K562 (cell line): Measurements from ENCODE around the gene RALY. TPM values are rescaled to one million over a fixed set of nuclear protein-coding genes. Genes with fewer than 3 reads are reported as not detected.

ENCODE experiments used
- ATAC-seq: fragments of 200-7000 bp; cut with Tn5 transposase; 3 replicates; pipeline ENCODE4 v1.9.1; 2020; ENCODE audit warnings: moderate library complexity
- BruUV-seq: library from RNA; stranded (reverse); fragments of 400-500 nt; replicated peaks from 2 replicates; lab custom pipeline; 2021; lab: Mats Ljungman, UMichigan
- CTCF ChIA-PET: fragments of 300-600 bp; formaldehyde crosslinking; extraction: SDS; loops from one replicate; lab custom pipeline; 2021; ENCODE audit warnings: low intra/inter-chr PET ratio; lab: Yijun Ruan, JAX
- POLR2A ChIA-PET: fragments of 300-600, 350-650 bp; sonication (Branson Sonifier 250); formaldehyde crosslinking; extraction: SDS; loops from one replicate; lab custom pipeline; 2021; ENCODE audit warnings: antibody characterized with exemption, inconsistent platforms; lab: Yijun Ruan, JAX
- DNase-seq, 4 experiments: peaks; one replicate each; pipeline versions ENCODE4 v3.0.0 to v3.0.0-alpha.2; 2011 to 2018; ENCODE audit warnings: low spot score in 3 of 4, mixed read lengths in 3 of 4; ENCODE audit errors: extremely low read depth in 1 of 4
- FAIRE-seq: peaks from 2 replicates; lab custom pipeline; 2011; peaks lifted over from hg19 to GRCh38; lab: Jason Lieb, UNC
- H2AFZ ChIP-seq: 2 replicates; pipeline ENCODE4 v1.6.0; 2011; ENCODE audit warnings: low read depth, low read length, control low read depth, inconsistent platforms
- H3K27ac ChIP-seq: fragments of 200-600 bp; 3 replicates; pipeline ENCODE4 v1.8.0; 2011; ENCODE audit warnings: low read depth, mild to moderate bottlenecking, control low read depth, inconsistent platforms, low read length, moderate library complexity, mixed read lengths; ENCODE audit errors: extremely low read depth
- H3K27me3 ChIP-seq, 2 experiments: fragments of 300-600 bp in 1 of 2; 2 replicates in 1 of 2; 3 replicates in 1 of 2; pipeline versions ENCODE4 v1.6.0 to v1.8.0; 2011; ENCODE audit warnings: inconsistent platforms in 2 of 2, low read length in 2 of 2, mild to moderate bottlenecking in 1 of 2, mixed read lengths in 1 of 2, moderate library complexity in 1 of 2; ENCODE audit not compliant: control insufficient read depth in 2 of 2, insufficient read depth in 2 of 2
- H3K36me3 ChIP-seq: fragments of 300-600 bp; 3 replicates; pipeline ENCODE4 v1.8.0; 2011; ENCODE audit warnings: mild to moderate bottlenecking, low read length, inconsistent platforms; ENCODE audit not compliant: control insufficient read depth, insufficient read depth
- H3K4me1 ChIP-seq, 2 experiments: fragments of 200-600 bp in 1 of 2; replicated peaks in 1 of 2; 2 replicates in 1 of 2; 3 replicates in 1 of 2; pipeline versions ENCODE4 v1.5.1 to v1.8.0; 2011; ENCODE audit warnings: inconsistent platforms in 2 of 2, low read length in 2 of 2, mild to moderate bottlenecking in 1 of 2, mixed read lengths in 1 of 2, moderate library complexity in 1 of 2; ENCODE audit not compliant: control insufficient read depth in 2 of 2, insufficient read depth in 2 of 2
- H3K4me2 ChIP-seq: 2 replicates; pipeline ENCODE4 v1.6.1; 2011; ENCODE audit warnings: low read length, control low read depth, inconsistent platforms, mixed read lengths; ENCODE audit not compliant: insufficient read depth
- H3K4me3 ChIP-seq: fragments of 200-600 bp; sonication (generic), shearing (Covaris generic); 2 replicates; pipeline ENCODE4 v1.5.1; 2016; ENCODE audit warnings: control low read depth, inconsistent platforms
- H3K79me2 ChIP-seq: fragments of 200-600 bp; 3 replicates; pipeline ENCODE4 v1.8.0; 2011; ENCODE audit warnings: low read length, inconsistent platforms; ENCODE audit not compliant: control insufficient read depth, insufficient read depth
- H3K9ac ChIP-seq, 2 experiments: 2 replicates each; pipeline versions ENCODE4 v1.6.0 to v1.6.1; 2011; ENCODE audit warnings: low read depth in 2 of 2, low read length in 2 of 2, control low read depth in 1 of 2, inconsistent platforms in 1 of 2, mild to moderate bottlenecking in 1 of 2, mixed read lengths in 1 of 2; ENCODE audit not compliant: insufficient read depth in 1 of 2
- H3K9me1 ChIP-seq: one replicate; pipeline ENCODE4 v1.6.0; 2011; ENCODE audit warnings: inconsistent platforms, mild to moderate bottlenecking, low read length, moderate library complexity; ENCODE audit not compliant: control insufficient read depth, insufficient read depth
- H3K9me3 ChIP-seq: replicated peaks from 2 replicates; pipeline ENCODE4 v1.5.1; 2011; ENCODE audit warnings: low read depth, low read length, inconsistent platforms; ENCODE audit not compliant: control insufficient read depth, insufficient read depth
- H4K20me1 ChIP-seq: replicated peaks from 2 replicates; pipeline ENCODE4 v1.6.1; 2011; ENCODE audit warnings: low read length, inconsistent platforms, mixed read lengths; ENCODE audit not compliant: control insufficient read depth, insufficient read depth
- CBX2 ChIP-seq: fragments of 200-600 bp; sonication (generic); IDR thresholded peaks from one replicate; pipeline ENCODE4 v1.6.1; 2012; ENCODE audit warnings: mild to moderate bottlenecking, low read length, inconsistent platforms; ENCODE audit not compliant: insufficient read depth, poor library complexity, severe bottlenecking
- EP300 ChIP-seq: IDR thresholded peaks from 2 replicates; pipeline ENCODE4 v1.6.1; 2012; ENCODE audit warnings: low read length, improper control_type of control experiment
- HCFC1 ChIP-seq: IDR thresholded peaks from 2 replicates; pipeline ENCODE4 v1.6.1; 2012; ENCODE audit warnings: low read depth, low read length, improper control_type of control experiment
- HDGF ChIP-seq: fragments of 450-650 bp; IDR thresholded peaks from 2 replicates; pipeline ENCODE4 v1.6.1; 2016
- KLF6 ChIP-seq: fragments of 250-450 bp; sonication (Bioruptor Pico); IDR thresholded peaks from 2 replicates; pipeline ENCODE4 v1.4.0; 2020; ENCODE audit warnings: mild to moderate bottlenecking, moderate library complexity, borderline replicate concordance
- NUFIP1 ChIP-seq: fragments of 450-650 bp; IDR thresholded peaks from 2 replicates; pipeline ENCODE4 v1.6.1; 2018; ENCODE audit not compliant: partially characterized antibody
- PREB ChIP-seq: sonication (generic); formaldehyde crosslinking; IDR thresholded peaks from 2 replicates; pipeline ENCODE4 v1.8.1; 2023; ENCODE audit warnings: mild to moderate bottlenecking, missing genetic modification reagents
- RAD51 ChIP-seq: fragments of 450-650 bp; IDR thresholded peaks from 2 replicates; pipeline ENCODE4 v1.7.1; 2016; ENCODE audit warnings: low read depth, mild to moderate bottlenecking, borderline replicate concordance
- TCFL5 ChIP-seq: fragments of 250-450 bp; sonication (Bioruptor Pico); conservative IDR thresholded peaks from 2 replicates; pipeline ENCODE4 v1.6.1; 2021; ENCODE audit warnings: mild to moderate bottlenecking, moderate library complexity, matching md5 sums
- VEZF1 ChIP-seq: fragments of 200-800 bp; sonication (Bioruptor generic); IDR thresholded peaks from 2 replicates; pipeline ENCODE4 v1.6.1; 2017; ENCODE audit warnings: missing genetic modification characterization, missing compliant biosample characterization
- WGBS: fragments of 100-300 bp; shearing (Covaris generic); methylation state at CpG from one replicate; pipeline ENCODE4 v1.1.6; 2016; ENCODE audit warnings: low coverage, mixed read lengths; ENCODE audit not compliant: insufficient coverage; ENCODE audit errors: missing lambda C conversion rate; 5-methylcytosine and 5-hydroxymethylcytosine counted together
- in situ Hi-C: fragments of 300-500 bp; cut with MboI; formaldehyde crosslinking; loops from 4 replicates; pipeline ENCODE4 v1.15.0; 2018; ENCODE audit warnings: inconsistent platforms, mixed read lengths
- intact Hi-C: fragments of 100-400 bp; cut with micrococcal nuclease; formaldehyde crosslinking; loops from 2 replicates; pipeline ENCODE4 v1.14.2; 2022
- polyA plus RNA-seq, 8 experiments: library from polyadenylated mRNA; depleted of rRNA in 4 of 8; stranded (reverse) in 5 of 8; unstranded in 3 of 8; fragments of >200 nt; fragmentation: Nextera tagmentation in 2 of 8; fragmentation: Illumina TruSeq in 1 of 8; extraction: Ambion mirVana in 2 of 8; extraction: Trizol in 1 of 8; gene quantifications; 2 replicates each; pipeline versions ENCODE4 v1.2.1 to v1.2.3, GENCODE V29; 2011 to 2014; ENCODE audit warnings: inconsistent platforms in 1 of 8, missing spikeins in 1 of 8
- total RNA-seq, 7 experiments: library from RNA; depleted of rRNA in 6 of 7; stranded (reverse); fragments of >200 nt in 6 of 7; fragmentation: Illumina TruSeq in 2 of 7; extraction: Trizol in 2 of 7; gene quantifications; 2 replicates each; pipeline versions ENCODE4 v1.2.1 to v1.2.3, GENCODE V29; 2011 to 2021; ENCODE audit warnings: low replicate concordance in 1 of 7

The RALY gene
- total and polyA plus RNA-seq, 9 of the 15 experiments (the other 6 are each of a cell fraction or from before 2014, with no cell fraction given), result 0.80 to 207 (median 128) TPM

- DNase-seq (no peak), FAIRE-seq (no peak), ATAC-seq (no peak)
- POLR2A ChIA-PET, result interaction anchor here (0.6 to 1.2 kb wide), 3 partner anchors 27 to 149 kb away, joined by 3 to 7 read pairs (median 4); no protein-coding TSS in a partner anchor
- H3K27ac ChIP-seq, result no peak overlapping the region
- BruUV-seq, result no TSS peak
- H3K9me3 ChIP-seq, result 0 out of 2 replicates have a peak, but pooled peaks cover 2% of the 10 kb centered on the region
- CTCF ChIA-PET, result no interaction called here
- no peaks in the 10 kb centered on the region for H3K79me2 ChIP-seq
- H2AFZ ChIP-seq, result no peak overlapping the region
- 5% methylated on average over 3 of the region's 3 CpGs for WGBS
- no peak overlapping the region for H3K4me3 ChIP-seq
- in situ Hi-C loops, result no loop called here
- H3K9ac ChIP-seq, result no peak overlapping the region
- H3K9me1 ChIP-seq, result no peaks in the 10 kb centered on the region
- TF ChIP-seq NUFIP1 (no peak), VEZF1 (CRISPR knock-in tag) (no peak), RAD51 (no peak), HDGF (no peak), PREB (CRISPR knock-in tag) (no peak), CBX2 (no peak), HCFC1 (no peak), TCFL5 (CRISPR knock-in tag) (no peak), KLF6 (CRISPR knock-in tag) (no peak), EP300 (no peak)
- H3K36me3 ChIP-seq, result no peaks in the 10 kb centered on the region
- H3K27me3 ChIP-seq, result peaks cover 24 to 27% of the 10 kb centered on the region in 2 experiments
- no peaks in the 10 kb centered on the region for H4K20me1 ChIP-seq
- no peak overlapping the region for H3K4me2 ChIP-seq
- intact Hi-C loops, result no loop called here
- H3K4me1 ChIP-seq, result no peaks in the 10 kb centered on the region
These were observed 29.3 kb upstream of the RALY start for GRCh38 chr20:33964441-33964840.
